T-helper 2 cell (primary cell): ENCODE measurements around the gene ENTPD6.
"Not testable (repeated sequence)": the region's sequence is repeated elsewhere in the genome, so short reads cannot be mapped to it uniquely, and the experiment has no call there.

Source experiments
- DNase-seq, 5 experiments: peaks; one replicate each; pipeline versions ENCODE4 v3.0.0 to v3.0.0-alpha.2; 2012 to 2022
- total RNA-seq, 2 donors: gene quantifications; one replicate each; lab custom pipeline; 2026; lab: John Stamatoyannopoulos, UW

Gene ENTPD6
- 67.7 to 76.4 reads per million in 2 donors for total RNA-seq

- peak; percentile 80 to 93 (median 91) for DNase-seq
These were observed at the start of gene ENTPD6 for GRCh38 chr20:25195014-25195961. Gene ENTPD6 (plus strand): TSS chr20:25195712. CDS start chr20:25206537, 10,825 bp downstream.

DNA sequence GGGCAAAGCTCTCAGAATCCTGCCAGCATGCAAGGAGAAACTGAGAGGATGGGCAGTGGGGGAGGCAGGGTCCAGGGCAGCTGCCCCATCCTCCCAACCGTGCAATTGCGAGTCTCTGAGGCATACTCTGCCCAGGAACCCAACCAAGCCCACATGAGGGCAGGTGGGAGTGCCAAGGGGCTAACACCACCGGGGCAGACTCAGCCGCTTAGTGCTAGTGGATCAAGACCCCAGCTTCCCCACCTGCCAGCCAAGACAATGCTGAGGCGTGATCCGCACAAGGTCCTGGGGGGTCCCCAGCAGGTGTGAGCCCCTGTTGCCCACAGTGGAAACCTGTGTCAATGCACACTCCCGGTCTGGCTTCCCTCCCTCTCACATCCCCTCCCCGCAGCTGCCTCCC, 48.5 kb upstream of the ENTPD6 start:
- DNase-seq: no peak

GRCh38 chr20:25147716-25148115, 47.8 kb upstream of the ENTPD6 start:
- no peak for DNase-seq

DNA sequence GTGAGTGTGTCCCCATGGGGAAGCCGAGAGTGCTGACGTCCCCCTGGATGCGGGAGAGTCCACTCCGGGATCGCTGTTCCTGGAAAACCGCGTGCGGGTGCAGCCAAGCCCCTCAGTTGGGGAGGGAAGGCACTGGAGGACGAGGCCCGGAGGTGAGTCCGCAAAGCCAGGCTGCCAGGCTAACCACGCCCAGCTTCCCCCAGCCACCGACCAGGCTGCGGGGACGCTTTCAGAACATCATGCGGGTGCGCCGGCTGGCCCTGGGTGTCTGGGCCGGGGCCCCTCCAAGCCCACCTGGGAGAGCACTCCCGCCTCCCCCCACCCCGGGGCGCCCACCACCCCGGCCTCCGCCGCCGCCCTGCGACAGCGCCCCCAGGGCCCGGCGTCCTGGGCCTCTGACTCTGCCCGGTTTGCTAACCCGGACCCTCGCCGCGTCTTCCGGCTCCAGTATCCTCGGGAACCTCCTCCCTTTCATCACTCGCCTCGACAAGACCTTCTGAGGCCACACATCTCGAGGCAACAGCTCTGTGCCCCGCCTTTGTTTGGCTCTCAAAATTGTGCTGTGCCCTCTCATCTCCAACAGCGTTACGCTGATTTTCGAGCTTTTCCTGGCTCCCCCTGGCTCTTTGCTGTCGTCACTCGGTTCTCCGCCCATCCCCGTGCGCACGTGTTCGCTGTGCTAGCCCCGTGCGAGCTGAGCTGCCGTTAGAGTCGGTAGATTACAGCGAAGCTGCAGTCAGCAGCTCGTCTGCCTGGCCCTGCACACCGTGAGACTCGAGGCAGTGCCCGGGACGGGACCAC, 47.1 kb upstream of the ENTPD6 start:
- DNase-seq: peak in 4 of 5 experiments; percentile 26 to 84 (median 44)

- DNase-seq: no peak
These were observed 46.3 kb upstream of the ENTPD6 start for GRCh38 chr20:25148982-25149846.

DNA sequence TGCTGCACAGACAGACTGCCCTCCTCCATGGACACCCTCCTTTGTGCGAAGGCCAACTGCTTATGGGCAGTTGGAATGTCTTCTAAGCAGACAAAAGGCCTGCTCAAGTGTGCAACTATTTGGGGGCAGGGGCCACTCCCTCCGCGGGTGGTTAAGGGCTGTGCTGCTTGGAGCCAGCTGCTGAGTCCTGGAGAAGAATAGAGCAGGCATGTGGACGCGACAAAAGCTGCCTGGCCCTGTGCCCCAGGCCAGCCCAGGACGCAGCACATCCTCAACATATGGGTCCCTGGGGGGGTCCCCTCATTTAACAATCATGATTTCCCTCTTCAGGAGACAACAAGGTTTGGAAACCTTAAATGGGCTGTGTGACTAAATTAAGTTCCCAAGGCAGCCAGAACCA, 45.5 kb upstream of the ENTPD6 start:
- no peak for DNase-seq

DNA sequence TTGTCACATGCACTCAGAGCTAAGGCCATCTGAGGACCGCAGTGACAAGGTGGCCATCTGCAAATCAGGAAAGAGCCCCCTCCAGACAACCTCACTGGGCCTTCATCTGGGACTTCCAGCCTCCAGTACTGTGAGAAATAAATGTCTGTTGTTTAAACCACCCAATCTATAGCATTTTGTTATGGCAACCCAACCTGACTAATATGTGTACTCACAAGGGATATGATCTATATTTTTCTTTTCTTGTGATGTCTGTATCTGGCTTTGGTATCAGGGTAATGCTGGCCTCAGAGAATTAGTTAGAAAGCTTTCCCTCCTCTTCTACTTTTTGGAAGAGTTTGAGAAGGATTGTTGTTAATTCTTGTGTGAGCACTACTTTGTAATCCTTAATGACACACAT, 37.5 kb upstream of the ENTPD6 start:
- DNase-seq: peak in 1 of 5 experiments; percentile 71

DNA sequence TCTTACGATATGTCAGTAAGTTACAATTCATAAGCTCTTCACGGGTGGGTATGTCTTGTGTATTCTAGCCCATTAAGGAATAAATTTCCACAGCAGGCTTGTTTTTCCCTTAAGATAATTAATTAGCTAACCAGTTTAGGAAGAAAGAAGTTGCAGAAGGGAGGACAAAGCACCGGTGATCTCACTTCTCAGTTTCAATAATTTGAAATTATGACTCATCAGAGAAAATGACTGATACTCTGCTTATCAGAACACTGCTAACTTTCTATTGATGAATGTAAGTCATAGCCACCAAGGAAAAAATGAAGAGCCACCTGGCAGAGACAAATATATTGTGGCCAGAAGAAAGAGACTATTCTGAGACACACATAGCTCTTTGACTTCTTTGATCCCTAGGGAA, 35.0 kb upstream of the ENTPD6 start:
- peak in 1 of 5 experiments; percentile 63 for DNase-seq

- no peak for DNase-seq
These were observed 34.6 kb upstream of the ENTPD6 start for GRCh38 chr20:25160897-25161296.

GRCh38 chr20:25165128-25165527, 30.4 kb upstream of the ENTPD6 start:
- no peak for DNase-seq

DNA sequence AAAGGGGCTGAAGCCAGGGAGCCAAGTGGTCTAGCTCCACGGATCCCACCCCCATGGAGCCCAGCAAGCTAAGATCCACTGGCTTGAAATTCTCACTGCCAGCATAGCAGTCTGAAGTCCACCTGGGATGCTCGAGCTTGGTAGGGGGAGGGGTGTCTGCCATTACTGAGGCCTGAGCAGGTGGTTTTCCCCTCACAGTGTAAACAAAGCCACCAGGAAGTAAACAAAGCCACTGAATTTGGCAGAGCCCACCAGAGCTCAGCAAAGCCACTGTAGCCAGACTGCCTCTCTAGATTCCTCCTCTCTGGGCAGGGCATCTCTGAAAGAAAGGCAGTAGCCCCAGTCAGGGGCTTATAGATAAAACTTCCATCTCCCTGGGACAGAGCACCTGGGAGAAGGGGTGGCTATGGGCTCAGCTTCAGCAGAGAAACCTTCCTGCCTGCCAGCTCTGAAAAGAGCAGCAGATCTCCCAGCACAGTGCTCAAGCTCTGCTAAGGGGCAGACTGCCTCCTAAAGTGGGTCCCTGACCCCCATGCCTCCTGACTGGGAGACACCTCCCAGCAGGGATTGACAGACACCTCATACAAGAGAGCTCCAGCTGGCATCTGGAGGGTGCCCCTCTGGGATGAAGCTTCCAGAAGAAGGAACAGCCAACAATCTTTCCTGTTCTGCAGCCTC, 29.3 kb upstream of the ENTPD6 start:
- not testable (repeated sequence) for DNase-seq

DNA sequence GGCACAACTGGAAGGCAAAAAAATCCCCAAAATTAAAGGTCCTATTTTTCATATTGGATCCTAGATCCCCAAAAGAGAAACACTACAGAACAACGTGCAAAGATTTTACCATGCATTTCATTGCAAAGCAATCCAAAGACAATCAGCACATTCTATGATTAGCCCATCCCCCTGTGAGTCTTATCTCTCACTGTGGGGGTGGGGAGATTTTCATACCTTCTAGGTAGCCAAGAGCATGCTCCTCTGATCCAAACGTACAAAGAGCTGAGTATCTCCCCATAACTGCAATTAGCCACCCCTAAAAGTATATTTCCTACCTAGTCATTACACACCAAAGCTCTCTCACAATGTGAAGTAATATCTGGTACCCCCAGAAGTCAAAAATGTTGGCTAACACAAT, 22.2 kb upstream of the ENTPD6 start:
- no peak for DNase-seq

- DNase-seq: no peak
These were observed 21.6 kb upstream of the ENTPD6 start for GRCh38 chr20:25173886-25174308.

DNA sequence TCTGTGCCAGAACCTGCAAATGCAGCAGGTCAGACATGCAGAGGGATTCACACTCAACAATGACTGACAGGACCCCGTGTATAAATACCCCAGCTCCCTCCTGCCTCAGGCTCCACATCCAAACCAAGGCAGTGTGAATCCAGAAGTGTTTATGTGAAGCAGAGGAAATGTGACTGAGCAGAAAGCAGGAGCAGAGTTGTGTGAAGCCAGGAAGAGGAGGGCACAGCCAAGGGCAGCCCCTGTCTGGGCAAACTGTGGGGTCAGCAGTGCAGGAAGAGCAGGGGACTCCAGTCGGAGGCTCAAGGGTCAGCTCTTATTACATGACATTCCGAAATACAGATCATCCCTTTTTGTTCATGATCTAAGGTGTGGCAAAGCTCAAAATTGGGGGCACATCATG, 19.3 kb upstream of the ENTPD6 start:
- no peak for DNase-seq

DNA sequence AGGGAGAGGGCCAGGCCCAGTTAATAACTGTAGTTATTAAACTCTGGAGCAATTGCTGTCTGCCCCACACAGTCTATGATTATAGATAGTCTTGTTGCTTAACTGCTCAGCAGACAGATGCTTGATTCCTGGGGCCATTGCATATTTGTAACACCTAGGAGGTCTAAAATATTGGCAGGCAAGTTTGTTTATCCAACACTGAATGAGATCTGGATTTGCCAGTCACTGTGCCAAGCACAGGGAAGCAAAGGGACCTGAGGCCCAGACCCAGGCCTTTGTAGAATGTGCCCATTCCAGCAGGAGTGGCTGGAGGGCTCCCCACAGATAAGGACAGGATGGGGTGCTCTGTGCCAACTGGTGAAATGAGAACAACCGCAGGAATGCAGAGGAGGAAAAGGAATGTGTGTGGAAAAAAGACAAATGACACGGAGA, 17.6 kb upstream of the ENTPD6 start:
- no peak for DNase-seq

- DNase-seq: peak in 2 of 5 experiments; percentile 14 to 51
These were observed 16.7 kb upstream of the ENTPD6 start for GRCh38 chr20:25178563-25179438.

GRCh38 chr20:25179439-25180089, 15.9 kb upstream of the ENTPD6 start:
- no peak for DNase-seq

DNA sequence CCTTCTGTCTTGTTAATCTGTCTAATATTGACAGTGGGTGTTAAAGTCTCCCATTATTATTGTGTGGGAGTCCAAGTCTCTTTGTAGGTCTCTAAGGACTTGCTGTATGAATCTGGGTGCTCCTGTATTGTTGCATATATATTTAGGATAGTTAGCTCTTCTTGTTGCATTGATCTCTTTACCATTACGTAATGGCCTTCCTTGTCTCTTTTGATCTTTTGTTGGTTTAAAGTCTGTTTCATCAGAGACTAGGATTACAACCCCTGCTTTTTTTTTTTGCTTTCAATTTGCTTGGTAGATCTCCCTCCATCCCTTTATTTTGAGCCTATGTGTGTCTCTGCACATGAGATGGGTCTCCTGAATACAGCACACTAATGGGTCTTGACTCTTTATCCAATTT, 11.1 kb upstream of the ENTPD6 start:
- DNase-seq: not testable (repeated sequence)

- no peak for DNase-seq
These were observed 8.3 kb upstream of the ENTPD6 start for GRCh38 chr20:25187220-25187619.

DNA sequence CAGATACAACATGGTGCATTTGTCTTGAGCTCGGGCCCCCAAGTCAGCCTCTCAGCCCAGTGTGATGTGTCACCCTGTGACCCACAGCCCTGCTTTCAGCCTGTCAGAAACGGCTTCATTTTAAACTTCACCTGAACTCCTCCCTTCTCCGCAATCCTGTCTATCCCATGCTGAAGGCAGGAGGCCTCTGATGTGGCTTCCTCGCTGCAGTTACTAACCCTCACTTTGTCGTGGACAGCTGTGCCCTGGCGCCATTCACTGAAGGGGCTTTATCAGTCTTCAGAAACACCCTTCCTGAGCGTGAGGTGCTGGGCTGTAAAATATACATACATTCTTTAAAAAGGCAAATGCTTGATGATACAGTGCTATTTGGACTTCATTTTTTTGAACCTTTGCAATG, 7.9 kb upstream of the ENTPD6 start:
- no peak for DNase-seq
